Activated naive CD4-positive, alpha-beta T cell treated with anti-CD3 and anti-CD28 coated beads for 36 hours (primary cell): ENCODE data around the gene ZDHHC9. TPM values are rescaled to one million over a fixed set of nuclear protein-coding genes. Genes with fewer than 3 reads are reported as not detected.
A peak's percentile ranks its signal among the peaks of the same experiment; 100 is the strongest.

Experiments used
- CTCF ChIA-PET: fragments of 350-600 bp; sonication (Branson Sonifier 250); formaldehyde crosslinking; loops from one replicate; lab custom pipeline; 2021; ENCODE audit warnings: antibody characterized with exemption; lab: Charles Lee
- DNase-seq: peaks from one replicate; pipeline ENCODE4 v3.0.0-alpha.2; 2020
- H3K27ac Mint-ChIP-seq: one replicate; pipeline ENCODE4 v1.8.0; 2021; ENCODE audit warnings: mild to moderate bottlenecking, mixed read lengths
- H3K27me3 Mint-ChIP-seq: one replicate; pipeline ENCODE4 v1.8.0; 2021; ENCODE audit warnings: low read depth, mixed read lengths
- H3K36me3 Mint-ChIP-seq: one replicate; pipeline ENCODE4 v1.8.0; 2021; ENCODE audit warnings: low read depth, mixed read lengths
- H3K4me1 Mint-ChIP-seq: one replicate; pipeline ENCODE4 v1.8.0; 2021; ENCODE audit warnings: low read depth, mixed read lengths
- H3K4me3 Mint-ChIP-seq: one replicate; pipeline ENCODE4 v1.8.0; 2021; ENCODE audit warnings: mild to moderate bottlenecking, moderate library complexity, mixed read lengths
- H3K9me3 Mint-ChIP-seq: one replicate; pipeline ENCODE4 v1.8.0; 2021; ENCODE audit warnings: mixed read lengths
- intact Hi-C: fragments of 100-400 bp; cut with micrococcal nuclease; formaldehyde crosslinking; loops from one replicate; pipeline ENCODE4 v1.15.1; 2023
- total RNA-seq, 2 experiments: library from RNA; stranded (reverse); gene quantifications; one replicate each; pipeline ENCODE4 v1.2.3, GENCODE V29; 2021

Gene ZDHHC9
- total RNA-seq, 2 experiments from 2014 or later, result 7.1 TPM

DNA sequence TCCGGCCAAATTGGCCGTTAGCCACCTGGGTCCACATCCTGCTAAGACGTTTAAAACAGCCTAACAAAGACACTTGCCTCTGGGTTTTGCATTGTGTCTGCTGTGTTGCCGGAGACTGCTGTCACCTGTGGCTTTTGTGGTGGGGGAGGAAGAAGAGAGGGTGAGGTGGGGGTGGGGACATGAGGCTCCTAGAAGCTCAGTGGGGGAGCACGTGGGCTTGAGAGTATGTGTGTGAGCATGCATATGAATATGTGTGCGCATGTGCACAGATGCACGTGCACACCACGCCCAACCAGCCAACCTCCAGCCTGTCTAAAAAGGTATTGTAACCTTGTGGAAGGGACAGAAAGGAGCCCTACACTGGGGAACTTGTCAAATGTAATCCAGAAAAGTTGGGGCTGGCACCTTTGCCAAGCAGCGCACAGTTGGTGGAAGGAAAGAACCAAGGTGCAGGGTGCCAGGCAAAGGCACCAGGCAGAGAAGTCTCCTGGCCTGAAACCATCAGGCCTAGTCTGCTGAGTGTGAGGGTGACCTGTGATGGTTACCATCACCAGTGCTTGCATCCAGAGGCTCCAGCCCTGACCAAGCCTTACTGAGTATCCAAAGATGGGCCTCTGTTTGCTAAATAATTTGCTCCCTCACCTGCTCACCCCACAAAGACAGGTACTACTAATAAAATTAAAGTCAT lies 74.1 kb downstream of the ZDHHC9 start:
- intact Hi-C loops, result loop anchor here (1.0 kb wide), 1 partner anchor 10 kb away; no protein-coding TSS in a partner anchor
- CTCF ChIA-PET, result interaction anchor here (2.6 kb wide), 1 partner anchor 13 kb away, joined by 10 read pairs; no protein-coding TSS in a partner anchor
- peak overlapping the region; percentile 77 for H3K27ac Mint-ChIP-seq
- H3K9me3 Mint-ChIP-seq, result no peaks in the 10 kb centered on the region
- no peaks in the 10 kb centered on the region for H3K27me3 Mint-ChIP-seq
- H3K4me3 Mint-ChIP-seq, result no peak overlapping the region
- H3K4me1 Mint-ChIP-seq, result peaks cover 62% of the 10 kb centered on the region
- DNase-seq, result peak; percentile 68
- no peaks in the 10 kb centered on the region for H3K36me3 Mint-ChIP-seq

DNA sequence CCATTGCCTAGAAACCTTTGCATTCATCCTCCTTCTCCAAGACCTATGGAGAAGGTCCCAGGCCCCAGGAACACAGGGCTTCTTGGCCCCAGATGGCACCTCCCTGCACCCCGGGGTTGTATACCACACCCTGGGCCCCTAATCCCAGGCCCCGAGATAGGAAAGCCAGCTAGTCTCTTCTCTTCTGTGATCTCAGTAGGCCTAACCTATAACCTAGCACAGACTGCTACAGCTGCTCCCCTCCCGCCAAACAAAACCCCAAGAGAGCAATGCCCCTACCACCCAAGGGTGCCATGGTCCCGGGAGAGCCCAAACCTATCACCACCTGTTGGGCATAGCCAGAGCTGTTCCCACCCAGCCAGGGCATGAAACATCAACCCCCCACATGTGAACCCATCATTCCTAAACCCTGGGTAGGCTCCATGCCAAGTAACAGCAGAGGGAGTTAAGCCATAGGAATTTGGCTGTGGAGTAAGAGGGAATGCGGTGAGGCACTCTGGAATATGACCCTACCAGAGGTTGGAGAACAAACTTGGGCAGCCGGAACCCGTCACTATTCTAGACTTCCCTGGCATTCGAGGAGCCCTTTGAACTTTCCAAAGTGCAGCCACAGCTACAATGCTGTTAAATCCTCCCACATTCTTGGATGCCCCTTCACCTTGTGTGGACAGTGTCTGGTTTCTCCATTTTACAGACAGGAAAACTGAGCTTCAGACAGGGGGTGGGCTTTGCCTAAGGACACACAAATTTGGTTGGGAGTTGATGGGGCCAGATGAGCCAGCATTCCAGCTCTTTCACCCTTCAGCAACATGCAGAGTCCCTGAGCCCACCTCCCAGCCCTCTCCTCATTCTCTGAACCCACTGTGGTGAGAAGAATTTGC lies 74.9 kb downstream of the ZDHHC9 start:
- CTCF ChIA-PET, result interaction anchor here (1.4 kb wide), 1 partner anchor 9 kb away, joined by 4 read pairs; no protein-coding TSS in a partner anchor
- intact Hi-C loops, result loop anchor here (1.0 kb wide), 1 partner anchor 10 kb away; no protein-coding TSS in a partner anchor
- Mint-ChIP-seq H3K4me1 (peaks cover 54% of the 10 kb centered on the region), H3K9me3 (no peaks in the 10 kb centered on the region), H3K4me3 (no peak overlapping the region), H3K27me3 (no peaks in the 10 kb centered on the region), H3K27ac (peak overlapping the region; percentile 46), H3K36me3 (no peaks in the 10 kb centered on the region)
- DNase-seq, result no peak

GRCh38 chrX:129768186-129768585 lies 75.5 kb downstream of the ZDHHC9 start:
- no peak for DNase-seq
- H3K4me3 Mint-ChIP-seq, result no peak overlapping the region
- H3K36me3 Mint-ChIP-seq, result no peaks in the 10 kb centered on the region
- intact Hi-C loops, result no loop called here
- no peak overlapping the region for H3K27ac Mint-ChIP-seq
- CTCF ChIA-PET, result interaction anchor here (1.4 kb wide), 1 partner anchor 8 kb away, joined by 4 read pairs; no protein-coding TSS in a partner anchor
- H3K9me3 Mint-ChIP-seq, result no peaks in the 10 kb centered on the region
- H3K4me1 Mint-ChIP-seq, result peaks cover 51% of the 10 kb centered on the region
- H3K27me3 Mint-ChIP-seq, result no peaks in the 10 kb centered on the region

GRCh38 chrX:129763666-129764065 lies 80.0 kb downstream of the ZDHHC9 start:
- intact Hi-C loops, result no loop called here
- peaks cover 39% of the 10 kb centered on the region for H3K4me1 Mint-ChIP-seq
- H3K4me3 Mint-ChIP-seq, result no peak overlapping the region
- CTCF ChIA-PET, result interaction anchor here (0.6 kb wide), 1 partner anchor 26 kb away, joined by 4 read pairs; no protein-coding TSS in a partner anchor
- no peaks in the 10 kb centered on the region for H3K9me3 Mint-ChIP-seq
- H3K27ac Mint-ChIP-seq, result no peak overlapping the region
- no peak for DNase-seq
- no peaks in the 10 kb centered on the region for H3K27me3 Mint-ChIP-seq
- H3K36me3 Mint-ChIP-seq, result no peaks in the 10 kb centered on the region

DNA sequence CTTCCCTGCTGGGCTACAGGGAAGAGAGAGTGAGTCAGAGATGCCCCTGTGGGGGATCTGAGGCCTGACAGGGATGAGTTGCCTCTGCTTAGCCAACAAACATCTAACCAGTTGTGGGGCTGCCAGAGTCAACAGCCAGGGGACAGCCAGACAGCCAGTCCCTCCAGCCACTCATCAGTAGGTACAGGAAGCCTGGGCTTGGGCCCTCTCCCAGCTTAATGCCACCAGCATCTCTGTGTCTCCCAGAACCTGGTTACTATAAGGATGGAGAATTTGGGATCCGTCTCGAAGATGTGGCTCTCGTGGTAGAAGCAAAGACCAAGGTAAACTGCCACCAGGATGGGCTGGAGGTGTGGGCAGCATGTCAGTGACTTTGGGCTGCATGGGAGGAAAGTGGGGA lies 81.2 kb downstream of the ZDHHC9 start:
- Mint-ChIP-seq H3K4me1 (peaks cover 39% of the 10 kb centered on the region), H3K27ac (no peak overlapping the region), H3K9me3 (no peaks in the 10 kb centered on the region), H3K27me3 (no peaks in the 10 kb centered on the region), H3K4me3 (no peak overlapping the region), H3K36me3 (no peaks in the 10 kb centered on the region)
- CTCF ChIA-PET, result interaction anchor here (1.1 kb wide), 1 partner anchor 31 kb away, joined by 3 read pairs; no protein-coding TSS in a partner anchor
- intact Hi-C loops, result no loop called here
- no peak for DNase-seq

DNA sequence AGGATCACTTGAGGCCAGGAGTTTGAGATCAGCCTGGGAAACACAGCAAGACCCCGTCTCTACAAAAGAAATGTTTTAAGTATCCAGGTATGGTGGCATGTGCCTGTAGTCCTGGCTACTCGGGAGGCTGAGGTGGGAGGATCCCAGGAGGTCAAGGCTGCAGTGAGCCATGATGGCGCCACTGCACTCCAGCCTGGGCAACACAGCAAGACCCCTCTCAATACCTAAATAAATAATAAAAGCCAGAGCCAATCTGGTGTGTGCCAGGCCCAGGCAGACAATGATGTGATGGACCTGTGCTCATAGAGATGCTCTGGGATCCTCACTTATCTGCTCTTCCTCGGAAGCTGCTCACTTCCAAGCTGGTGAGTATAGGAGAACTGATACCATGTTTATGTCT lies 82.1 kb downstream of the ZDHHC9 start:
- Mint-ChIP-seq H3K4me3 (no peak overlapping the region), H3K9me3 (no peaks in the 10 kb centered on the region), H3K27me3 (no peaks in the 10 kb centered on the region), H3K27ac (no peak overlapping the region), H3K36me3 (no peaks in the 10 kb centered on the region), H3K4me1 (peaks cover 39% of the 10 kb centered on the region)
- CTCF ChIA-PET, result interaction anchor here (1.1 kb wide), 1 partner anchor 32 kb away, joined by 3 read pairs; no protein-coding TSS in a partner anchor
- intact Hi-C loops, result no loop called here
- no peak for DNase-seq

DNA sequence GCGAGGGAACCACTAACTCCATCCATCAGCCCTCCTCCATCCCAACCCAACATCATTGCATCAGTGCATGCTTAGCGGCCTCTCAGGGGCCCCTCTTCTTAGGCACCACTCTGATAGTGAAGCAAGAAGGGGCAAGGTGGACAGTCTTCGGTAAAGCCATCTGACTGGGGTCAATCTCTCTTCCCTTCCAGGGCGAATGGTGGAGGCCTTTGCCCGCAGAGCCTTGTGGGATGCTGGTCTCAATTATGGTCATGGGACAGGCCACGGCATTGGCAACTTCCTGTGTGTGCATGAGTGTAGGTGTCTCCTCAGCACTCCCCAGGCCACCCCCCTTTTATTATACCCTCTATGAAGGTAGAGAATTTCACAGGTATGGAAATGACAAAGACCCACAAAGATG lies 82.7 kb downstream of the ZDHHC9 start:
- no peaks in the 10 kb centered on the region for H3K27me3 Mint-ChIP-seq
- no peaks in the 10 kb centered on the region for H3K9me3 Mint-ChIP-seq
- intact Hi-C loops, result no loop called here
- H3K4me3 Mint-ChIP-seq, result no peak overlapping the region
- peaks cover 42% of the 10 kb centered on the region for H3K4me1 Mint-ChIP-seq
- H3K27ac Mint-ChIP-seq, result no peak overlapping the region
- DNase-seq, result no peak
- CTCF ChIA-PET, result no interaction called here
- no peaks in the 10 kb centered on the region for H3K36me3 Mint-ChIP-seq

DNA sequence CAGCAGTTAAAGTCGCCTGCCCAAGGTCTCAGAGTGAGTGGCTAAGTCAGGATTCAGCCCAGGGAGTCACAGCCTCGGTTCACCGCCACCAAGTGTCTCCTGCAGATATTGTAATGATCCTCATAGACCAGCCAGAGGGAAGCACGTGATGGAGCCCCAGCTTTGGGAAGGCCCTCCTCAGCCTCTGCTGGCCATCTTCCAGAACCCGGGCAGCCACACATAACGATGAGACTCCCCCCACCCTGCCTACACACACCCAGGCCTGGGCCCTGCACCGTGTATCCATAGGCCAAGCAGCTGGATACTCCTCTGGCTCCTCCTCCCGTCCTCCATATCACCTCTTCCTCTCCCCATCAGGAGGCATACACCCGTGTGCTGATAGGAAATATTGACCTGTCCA lies 83.5 kb downstream of the ZDHHC9 start:
- peaks cover 46% of the 10 kb centered on the region for H3K4me1 Mint-ChIP-seq
- no peaks in the 10 kb centered on the region for H3K27me3 Mint-ChIP-seq

GRCh38 chrX:129759576-129760061 lies 84.1 kb downstream of the ZDHHC9 start:
- H3K9me3 Mint-ChIP-seq, result no peaks in the 10 kb centered on the region
- peak; percentile 81 for DNase-seq
- peak overlapping the region; percentile 68 for H3K27ac Mint-ChIP-seq
- intact Hi-C loops, result loop anchor here (1.0 to 5.0 kb wide), 4 partner anchors 10 to 83 kb away; partner anchors contain the start of gene ZDHHC9
- CTCF ChIA-PET, result interaction anchor here (0.8 to 2.8 kb wide), 13 partner anchors 9 to 122 kb away, joined by 3 to 11 read pairs (median 4); partner anchors contain the start of genes APLN and SASH3
- H3K36me3 Mint-ChIP-seq, result no peaks in the 10 kb centered on the region
- no peaks in the 10 kb centered on the region for H3K27me3 Mint-ChIP-seq
- peaks cover 51% of the 10 kb centered on the region for H3K4me1 Mint-ChIP-seq
- peak overlapping the region; percentile 32 for H3K4me3 Mint-ChIP-seq

More for the DNA sequence above, 83.5 kb downstream of the ZDHHC9 start:
- CTCF ChIA-PET, result interaction anchor here (0.8 to 2.8 kb wide), 11 partner anchors 8 to 122 kb away, joined by 3 to 11 read pairs (median 4); partner anchors contain the start of gene SASH3
- Mint-ChIP-seq H3K36me3 (no peaks in the 10 kb centered on the region), H3K9me3 (no peaks in the 10 kb centered on the region), H3K4me3 (no peak overlapping the region), H3K27ac (peak overlapping the region; percentile 68)
- DNase-seq, result no peak
- intact Hi-C loops, result no loop called here

DNA sequence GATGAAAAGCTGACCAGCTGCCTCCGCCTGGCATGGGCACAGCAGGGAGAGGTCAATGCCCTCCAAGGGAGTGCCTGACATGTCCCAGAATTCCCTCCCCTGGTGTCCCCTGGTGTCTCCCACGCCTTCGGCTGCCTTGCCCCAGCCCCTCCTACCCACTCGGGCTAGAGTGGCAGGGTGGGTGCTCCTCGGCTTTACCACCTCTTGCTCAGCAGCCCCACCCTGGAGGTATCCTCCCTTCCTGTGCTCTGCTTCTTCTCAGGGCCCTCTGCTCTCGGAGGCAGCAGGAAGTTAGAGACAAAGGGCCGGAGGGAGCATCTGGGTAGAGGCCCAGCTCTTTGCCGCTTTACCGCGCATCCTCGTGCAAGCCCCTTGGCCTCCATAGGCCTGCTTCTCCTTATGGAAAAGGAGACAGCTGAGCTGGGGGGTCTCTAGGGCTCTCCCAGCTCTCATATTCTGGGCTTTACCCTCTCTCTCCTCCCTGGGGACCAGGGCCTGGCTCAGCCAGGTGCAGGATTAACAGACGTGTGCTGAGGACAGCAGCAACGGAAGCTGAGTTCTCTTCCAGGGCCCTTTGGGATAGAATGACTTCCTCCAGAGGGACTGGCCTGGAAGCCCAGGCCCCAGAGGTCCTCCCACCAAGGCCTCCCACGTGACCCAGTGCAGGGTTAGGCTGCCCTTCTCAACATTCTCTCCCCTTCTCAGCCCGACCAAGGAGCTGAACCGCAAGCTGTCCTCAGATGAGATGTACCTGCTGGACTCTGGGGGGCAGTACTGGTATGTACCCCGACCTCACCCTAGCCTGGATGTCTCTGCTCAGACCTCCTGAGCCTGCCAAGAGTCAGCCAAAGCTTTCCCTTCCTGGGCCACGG lies 87.7 kb downstream of the ZDHHC9 start:
- CTCF ChIA-PET, result interaction anchor here (0.9 to 2.1 kb wide), 14 partner anchors 15 to 123 kb away, joined by 3 to 13 read pairs (median 4); no protein-coding TSS in a partner anchor
- intact Hi-C loops, result loop anchor here (1.0 to 5.0 kb wide), 4 partner anchors 67 to 150 kb away; partner anchors contain the start of genes UTP14A and ZDHHC9
- Mint-ChIP-seq H3K27ac (peak overlapping the region; percentile 61), H3K36me3 (no peaks in the 10 kb centered on the region), H3K9me3 (no peaks in the 10 kb centered on the region), H3K4me3 (peak overlapping the region; percentile 49), H3K4me1 (peaks cover 59% of the 10 kb centered on the region), H3K27me3 (no peaks in the 10 kb centered on the region)
- DNase-seq, result peak; percentile 55
